Adrenal gland (tissue), 12 donors: Measurements from ENCODE around the gene NMU. TPM values are rescaled to one million over a fixed set of nuclear protein-coding genes. Genes with fewer than 3 reads are reported as not detected.

Experiments
- polyA plus RNA-seq, 3 donors: library from polyadenylated mRNA; stranded (reverse); fragments of 200-250 nt in 2 of 3; fragments of 350-450 nt in 1 of 3; fragmentation: Illumina TruSeq in 1 of 3; extraction: RNeasy Lipid Tissue Mini Kit (QIAGEN cat#74804) in 1 of 3; gene quantifications; one replicate each; pipeline ENCODE4 v1.2.3, GENCODE V29; 2013 to 2014
- total RNA-seq, 9 donors: library from RNA; depleted of rRNA in 4 of 9; stranded (reverse); fragments of >200 nt in 4 of 9; fragments of 120-200 nt in 1 of 9; fragmentation: NEBNext Ultra II Directional in 1 of 9; extraction: Animal tissue kit (Norgen Biotek cat#: 25700) in 1 of 9; gene quantifications; one replicate each; pipeline versions ENCODE4 v1.1.0 to v1.2.4, GENCODE V29; 2013 to 2023
- donor health status: healthy with polysubstance abuse.
- donor health status: Bipolar disorder and iron deficiency.
- donor health status: DM: yes; HTN: yes; CAD: no.
- donor health status: DM: no; HTN: no; CAD: no.
- donor health status: DM: no; HTN: no; CAD: no.
- donor health status: DM: yes; HTN: yes; CAD: no.

NMU gene
- total and polyA plus RNA-seq, 12 donors, result 0.24 to 0.99 (median 0.39) TPM; not detected in 7

Other genes starting within 250 kb of the NMU start
- 100 to 1,000 TPM in 7 of 9 donors, 10 to 100 TPM in 2; 88.5 to 290 (median 202) TPM for gene TMEM165, start 240.3 kb downstream of the NMU start, total RNA-seq
- gene TMEM165, start 240.3 kb downstream of the NMU start, polyA plus RNA-seq, result 100 to 1,000 TPM in 1 of 3 donors, 10 to 100 TPM in 2; 52.4 to 118 (median 92.6) TPM
- gene CLOCK, start 89.4 kb downstream of the NMU start, total RNA-seq, result 10 to 100 TPM; 17.6 to 37.0 (median 30.6) TPM
- 10 to 100 TPM in 2 of 3 donors, 1 to 10 TPM in 1; 6.9 to 27.8 (median 10.4) TPM for gene CLOCK, start 89.4 kb downstream of the NMU start, polyA plus RNA-seq
- gene PDCL2, start 44.1 kb downstream of the NMU start, total RNA-seq, result under 1 TPM in 1 of 9 donors, not detected in 8; 0.94 TPM
- gene PDCL2, start 44.1 kb downstream of the NMU start, polyA plus RNA-seq, result not detected
- not detected for gene EXOC1L, start 183.5 kb upstream of the NMU start, total RNA-seq
- gene EXOC1L, start 183.5 kb upstream of the NMU start, polyA plus RNA-seq, result under 1 TPM in 1 of 3 donors, not detected in 2; 0.17 TPM
- 10 to 100 TPM; 14.2 to 44.2 (median 29.8) TPM for gene EXOC1, start 217.3 kb upstream of the NMU start, total RNA-seq
- 10 to 100 TPM; 20.7 to 31.2 (median 22.2) TPM for gene EXOC1, start 217.3 kb upstream of the NMU start, polyA plus RNA-seq